ENCODE results near the gene SMS.

DNA sequence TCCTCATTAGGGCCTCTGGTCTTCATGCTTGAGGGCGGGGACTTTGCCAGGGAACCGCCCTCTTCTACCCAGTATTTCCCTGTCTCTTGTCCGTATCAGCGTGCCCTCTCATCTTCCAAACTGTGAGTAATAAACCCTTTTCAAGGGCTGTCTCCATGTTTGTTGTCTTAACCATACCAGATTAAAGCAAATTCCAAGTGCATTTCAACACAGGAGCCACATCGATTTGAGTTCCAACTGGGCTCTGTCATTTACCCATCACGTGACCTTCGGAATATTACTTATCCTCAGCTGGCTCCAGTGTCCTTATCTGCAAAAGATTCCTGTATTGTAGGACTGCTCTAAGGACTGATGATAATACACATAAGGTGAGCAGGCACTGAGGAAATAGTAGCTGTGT, 85.2 kb downstream of the SMS start:
- TF ChIP-seq, protein P1, sequence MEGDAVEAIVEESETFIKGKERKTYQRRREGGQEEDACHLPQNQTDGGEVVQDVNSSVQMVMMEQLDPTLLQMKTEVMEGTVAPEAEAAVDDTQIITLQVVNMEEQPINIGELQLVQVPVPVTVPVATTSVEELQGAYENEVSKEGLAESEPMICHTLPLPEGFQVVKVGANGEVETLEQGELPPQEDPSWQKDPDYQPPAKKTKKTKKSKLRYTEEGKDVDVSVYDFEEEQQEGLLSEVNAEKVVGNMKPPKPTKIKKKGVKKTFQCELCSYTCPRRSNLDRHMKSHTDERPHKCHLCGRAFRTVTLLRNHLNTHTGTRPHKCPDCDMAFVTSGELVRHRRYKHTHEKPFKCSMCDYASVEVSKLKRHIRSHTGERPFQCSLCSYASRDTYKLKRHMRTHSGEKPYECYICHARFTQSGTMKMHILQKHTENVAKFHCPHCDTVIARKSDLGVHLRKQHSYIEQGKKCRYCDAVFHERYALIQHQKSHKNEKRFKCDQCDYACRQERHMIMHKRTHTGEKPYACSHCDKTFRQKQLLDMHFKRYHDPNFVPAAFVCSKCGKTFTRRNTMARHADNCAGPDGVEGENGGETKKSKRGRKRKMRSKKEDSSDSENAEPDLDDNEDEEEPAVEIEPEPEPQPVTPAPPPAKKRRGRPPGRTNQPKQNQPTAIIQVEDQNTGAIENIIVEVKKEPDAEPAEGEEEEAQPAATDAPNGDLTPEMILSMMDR (IDR thresholded peaks at IDR 0.05), result no peak
- no peak for TF ChIP-seq ZFX (IDR thresholded peaks at IDR 0.05; ENCODE audit: borderline replicate concordance)
